K562 (cell line): ENCODE measurements around the gene CTRB1. TPM values are rescaled to one million over a fixed set of nuclear protein-coding genes. Genes with fewer than 3 reads are reported as not detected.

Experiments
- ATAC-seq: fragments of 200-7000 bp; cut with Tn5 transposase; 3 replicates; pipeline ENCODE4 v1.9.1; 2020; ENCODE audit warnings: moderate library complexity
- BruUV-seq: library from RNA; stranded (reverse); fragments of 400-500 nt; replicated peaks from 2 replicates; lab custom pipeline; 2021; lab: Mats Ljungman, UMichigan
- CTCF ChIA-PET: fragments of 300-600 bp; formaldehyde crosslinking; extraction: SDS; loops from one replicate; lab custom pipeline; 2021; ENCODE audit warnings: low intra/inter-chr PET ratio; lab: Yijun Ruan, JAX
- POLR2A ChIA-PET: fragments of 300-600, 350-650 bp; sonication (Branson Sonifier 250); formaldehyde crosslinking; extraction: SDS; loops from one replicate; lab custom pipeline; 2021; ENCODE audit warnings: antibody characterized with exemption, inconsistent platforms; lab: Yijun Ruan, JAX
- DNase-seq, 4 experiments: peaks; one replicate each; pipeline versions ENCODE4 v3.0.0 to v3.0.0-alpha.2; 2011 to 2018; ENCODE audit warnings: low spot score in 3 of 4, mixed read lengths in 3 of 4; ENCODE audit errors: extremely low read depth in 1 of 4
- FAIRE-seq: peaks from 2 replicates; lab custom pipeline; 2011; peaks lifted over from hg19 to GRCh38; lab: Jason Lieb, UNC
- H2AFZ ChIP-seq: 2 replicates; pipeline ENCODE4 v1.6.0; 2011; ENCODE audit warnings: low read depth, low read length, control low read depth, inconsistent platforms
- H3K27ac ChIP-seq: fragments of 200-600 bp; 3 replicates; pipeline ENCODE4 v1.8.0; 2011; ENCODE audit warnings: low read depth, mild to moderate bottlenecking, control low read depth, inconsistent platforms, low read length, moderate library complexity, mixed read lengths; ENCODE audit errors: extremely low read depth
- H3K27me3 ChIP-seq, 2 experiments: fragments of 300-600 bp in 1 of 2; 2 replicates in 1 of 2; 3 replicates in 1 of 2; pipeline versions ENCODE4 v1.6.0 to v1.8.0; 2011; ENCODE audit warnings: inconsistent platforms in 2 of 2, low read length in 2 of 2, mild to moderate bottlenecking in 1 of 2, mixed read lengths in 1 of 2, moderate library complexity in 1 of 2; ENCODE audit not compliant: control insufficient read depth in 2 of 2, insufficient read depth in 2 of 2
- H3K36me3 ChIP-seq: fragments of 300-600 bp; 3 replicates; pipeline ENCODE4 v1.8.0; 2011; ENCODE audit warnings: mild to moderate bottlenecking, low read length, inconsistent platforms; ENCODE audit not compliant: control insufficient read depth, insufficient read depth
- H3K4me1 ChIP-seq, 2 experiments: fragments of 200-600 bp in 1 of 2; replicated peaks in 1 of 2; 2 replicates in 1 of 2; 3 replicates in 1 of 2; pipeline versions ENCODE4 v1.5.1 to v1.8.0; 2011; ENCODE audit warnings: inconsistent platforms in 2 of 2, low read length in 2 of 2, mild to moderate bottlenecking in 1 of 2, mixed read lengths in 1 of 2, moderate library complexity in 1 of 2; ENCODE audit not compliant: control insufficient read depth in 2 of 2, insufficient read depth in 2 of 2
- H3K4me2 ChIP-seq: 2 replicates; pipeline ENCODE4 v1.6.1; 2011; ENCODE audit warnings: low read length, control low read depth, inconsistent platforms, mixed read lengths; ENCODE audit not compliant: insufficient read depth
- H3K4me3 ChIP-seq: fragments of 200-600 bp; sonication (generic), shearing (Covaris generic); 2 replicates; pipeline ENCODE4 v1.5.1; 2016; ENCODE audit warnings: control low read depth, inconsistent platforms
- H3K79me2 ChIP-seq: fragments of 200-600 bp; 3 replicates; pipeline ENCODE4 v1.8.0; 2011; ENCODE audit warnings: low read length, inconsistent platforms; ENCODE audit not compliant: control insufficient read depth, insufficient read depth
- H3K9ac ChIP-seq, 2 experiments: 2 replicates each; pipeline versions ENCODE4 v1.6.0 to v1.6.1; 2011; ENCODE audit warnings: low read depth in 2 of 2, low read length in 2 of 2, control low read depth in 1 of 2, inconsistent platforms in 1 of 2, mild to moderate bottlenecking in 1 of 2, mixed read lengths in 1 of 2; ENCODE audit not compliant: insufficient read depth in 1 of 2
- H3K9me1 ChIP-seq: one replicate; pipeline ENCODE4 v1.6.0; 2011; ENCODE audit warnings: inconsistent platforms, mild to moderate bottlenecking, low read length, moderate library complexity; ENCODE audit not compliant: control insufficient read depth, insufficient read depth
- H3K9me3 ChIP-seq: replicated peaks from 2 replicates; pipeline ENCODE4 v1.5.1; 2011; ENCODE audit warnings: low read depth, low read length, inconsistent platforms; ENCODE audit not compliant: control insufficient read depth, insufficient read depth
- H4K20me1 ChIP-seq: replicated peaks from 2 replicates; pipeline ENCODE4 v1.6.1; 2011; ENCODE audit warnings: low read length, inconsistent platforms, mixed read lengths; ENCODE audit not compliant: control insufficient read depth, insufficient read depth
- KLF1 ChIP-seq: fragments of 450-650 bp; IDR thresholded peaks from 2 replicates; pipeline ENCODE4 v1.6.1; 2016; ENCODE audit warnings: missing genetic modification characterization, missing compliant biosample characterization
- LARP7 ChIP-seq: fragments of 450-650 bp; IDR thresholded peaks from 2 replicates; pipeline ENCODE4 v1.6.1; 2016
- MAFG ChIP-seq: fragments of 450-650 bp; conservative IDR thresholded peaks from 2 replicates; pipeline ENCODE4 v1.6.1; 2016; ENCODE audit warnings: missing genetic modification characterization, missing compliant biosample characterization
- MAX ChIP-seq: sonication (generic); formaldehyde crosslinking; IDR thresholded peaks from 2 replicates; pipeline ENCODE4 v1.9.0; 2022; ENCODE audit warnings: mild to moderate bottlenecking, missing genetic modification reagents
- MTA3 ChIP-seq: fragments of 450-650 bp; formaldehyde crosslinking; IDR thresholded peaks from 2 replicates; pipeline ENCODE4 v1.6.1; 2017; ENCODE audit warnings: mild to moderate bottlenecking, borderline replicate concordance
- NFE2 ChIP-seq: IDR thresholded peaks from 2 replicates; pipeline ENCODE4 v1.6.1; 2014; ENCODE audit warnings: antibody characterized with exemption, low read depth
- PRMT5 ChIP-seq: sonication (generic); formaldehyde crosslinking; IDR thresholded peaks from 2 replicates; pipeline ENCODE4 v1.5.0; 2020; ENCODE audit warnings: missing genetic modification reagents
- RBM34 ChIP-seq: fragments of 200-400 bp; formaldehyde crosslinking; IDR thresholded peaks from 2 replicates; pipeline ENCODE4 v1.6.1; 2018; ENCODE audit warnings: low read length, borderline replicate concordance; ENCODE audit not compliant: insufficient read depth
- ZNF224 ChIP-seq: sonication (generic); formaldehyde crosslinking; IDR thresholded peaks from 2 replicates; pipeline ENCODE4 v1.8.0; 2022; ENCODE audit warnings: mild to moderate bottlenecking, missing genetic modification reagents
- WGBS: fragments of 100-300 bp; shearing (Covaris generic); methylation state at CpG from one replicate; pipeline ENCODE4 v1.1.6; 2016; ENCODE audit warnings: low coverage, mixed read lengths; ENCODE audit not compliant: insufficient coverage; ENCODE audit errors: missing lambda C conversion rate; 5-methylcytosine and 5-hydroxymethylcytosine counted together
- in situ Hi-C: fragments of 300-500 bp; cut with MboI; formaldehyde crosslinking; loops from 4 replicates; pipeline ENCODE4 v1.15.0; 2018; ENCODE audit warnings: inconsistent platforms, mixed read lengths
- intact Hi-C: fragments of 100-400 bp; cut with micrococcal nuclease; formaldehyde crosslinking; loops from 2 replicates; pipeline ENCODE4 v1.14.2; 2022
- polyA plus RNA-seq, 8 experiments: library from polyadenylated mRNA; depleted of rRNA in 4 of 8; stranded (reverse) in 5 of 8; unstranded in 3 of 8; fragments of >200 nt; fragmentation: Nextera tagmentation in 2 of 8; fragmentation: Illumina TruSeq in 1 of 8; extraction: Ambion mirVana in 2 of 8; extraction: Trizol in 1 of 8; gene quantifications; 2 replicates each; pipeline versions ENCODE4 v1.2.1 to v1.2.3, GENCODE V29; 2011 to 2014; ENCODE audit warnings: inconsistent platforms in 1 of 8, missing spikeins in 1 of 8
- total RNA-seq, 7 experiments: library from RNA; depleted of rRNA in 6 of 7; stranded (reverse); fragments of >200 nt in 6 of 7; fragmentation: Illumina TruSeq in 2 of 7; extraction: Trizol in 2 of 7; gene quantifications; 2 replicates each; pipeline versions ENCODE4 v1.2.1 to v1.2.3, GENCODE V29; 2011 to 2021; ENCODE audit warnings: low replicate concordance in 1 of 7
- TF ChIP-seq, protein P1 (sequence below): fragments of 200-800 bp; sonication (Bioruptor generic); IDR thresholded peaks from 2 replicates; pipeline ENCODE4 v1.6.1; 2017; ENCODE audit warnings: missing genetic modification characterization, missing compliant biosample characterization

The CTRB1 gene
- total and polyA plus RNA-seq, 9 of the 15 experiments (the other 6 are each of a cell fraction or from before 2014, with no cell fraction given) = 2.3 TPM; not detected in 8

DNA sequence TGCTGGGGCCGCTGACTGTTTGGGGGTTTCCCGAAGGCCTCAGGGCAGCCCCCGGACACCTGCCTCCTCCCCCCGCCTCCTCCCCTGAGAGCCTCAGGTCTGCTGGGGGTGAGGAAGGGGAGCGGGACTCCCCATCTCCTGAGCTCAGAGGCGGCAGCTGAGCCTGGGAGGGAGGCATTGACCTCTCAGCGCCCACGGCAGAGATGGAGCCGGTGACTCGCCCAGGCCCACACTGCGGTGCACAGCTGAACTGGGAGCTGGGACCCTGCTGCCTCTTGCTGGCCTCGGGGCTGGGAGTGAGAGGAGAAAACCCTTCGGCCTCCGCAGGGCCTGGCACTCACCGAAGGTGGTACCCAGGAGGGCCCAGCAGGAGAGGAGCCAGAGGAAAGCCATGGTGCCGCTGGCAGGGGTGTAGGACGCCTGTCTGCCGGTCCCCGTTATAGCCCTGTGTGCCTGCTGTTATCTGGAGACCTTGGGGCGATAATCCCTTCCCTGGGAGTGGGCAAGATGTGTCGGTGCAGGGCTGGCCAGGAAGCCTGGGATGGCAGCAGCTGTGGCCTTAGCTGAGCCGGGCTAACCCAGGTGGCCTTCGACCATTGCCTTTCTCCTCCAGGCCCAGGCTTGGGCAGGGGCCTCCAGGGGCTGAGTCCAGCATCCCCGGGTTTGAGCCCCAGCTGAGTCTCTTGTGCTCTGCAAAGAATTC is 11.9 kb upstream of the CTRB1 start, which contains the start of gene CTRB2:
Gene CTRB2, minus strand, starts transcription at position 413 of the 703 bp plus-strand sequence. Its CDS starts 20 bp downstream, at position 393.
- H3K36me3 ChIP-seq = no peaks in the 10 kb centered on the region
- peaks cover 34 to 76% of the 10 kb centered on the region in 2 experiments for H3K27me3 ChIP-seq
- H3K4me3 ChIP-seq = no peak within 1 kb of the TSS
- H3K9me1 ChIP-seq = no peaks in the 10 kb centered on the region
- intact Hi-C loops = loop anchor here (2.0 kb wide), 1 partner anchor 18 kb away; no protein-coding TSS in a partner anchor
- DNase-seq (no peak), ATAC-seq (no peak), FAIRE-seq (no peak)
- no peaks in the 10 kb centered on the region for H3K79me2 ChIP-seq
- TF ChIP-seq NFE2 = no peak
- TF ChIP-seq PRMT5 (CRISPR knock-in tag) = no peak
- no TSS peak for BruUV-seq
- POLR2A ChIA-PET = interaction anchor here (0.7 kb wide), 1 partner anchor 10 kb away, joined by 3 read pairs; no protein-coding TSS in a partner anchor
- no peak within 1 kb of the TSS for H2AFZ ChIP-seq
- 0 out of 4 replicates have a peak within 1 kb of the TSS, but pooled peaks of 1 of the 2 experiments have one; percentile 4 for H3K9ac ChIP-seq
- H3K4me2 ChIP-seq = no peak within 1 kb of the TSS
- in situ Hi-C loops = loop anchor here (25.0 kb wide), 1 partner anchor 1980 kb away; the partner anchor contains the start of genes MON1B and SYCE1L
- H3K27ac ChIP-seq = no peak within 1 kb of the TSS
- H3K4me1 ChIP-seq = peaks cover 0 to 15% of the 10 kb centered on the region in 2 experiments; a peak in 2 of 5 replicates
- CTCF ChIA-PET = no interaction called here
- H3K9me3 ChIP-seq = no peaks in the 10 kb centered on the region
- 18% methylated on average over 8 of the region's 24 CpGs for WGBS
- H4K20me1 ChIP-seq = no peaks in the 10 kb centered on the region

DNA sequence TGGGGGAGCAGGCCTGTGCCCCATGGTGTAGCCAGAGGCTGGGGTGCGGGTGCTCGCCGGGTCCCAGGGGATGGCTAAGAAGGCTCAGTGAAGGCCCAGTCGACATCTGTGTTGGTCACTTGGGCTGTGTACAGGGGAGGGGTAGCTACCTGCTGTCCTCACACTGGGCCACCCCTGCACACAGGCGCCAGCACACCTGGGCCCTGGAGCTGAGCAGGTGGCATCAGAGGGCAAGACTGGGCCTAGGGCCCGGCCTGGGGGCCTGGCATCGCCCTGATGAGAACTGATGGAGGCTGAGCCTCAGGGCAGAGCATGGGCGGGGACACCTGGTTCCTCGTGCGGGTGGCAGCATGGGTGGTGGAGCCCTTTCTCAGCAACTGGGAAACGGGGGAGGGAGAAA is 11.0 kb upstream of the CTRB1 start:
- H3K36me3 ChIP-seq = no peaks in the 10 kb centered on the region
- intact Hi-C loops = loop anchor here (2.0 kb wide), 1 partner anchor 17 kb away; no protein-coding TSS in a partner anchor
- CTCF ChIA-PET = no interaction called here
- POLR2A ChIA-PET = no interaction called here
- ATAC-seq = no peak
- no peak overlapping the region for H2AFZ ChIP-seq
- peaks cover 35 to 79% of the 10 kb centered on the region in 2 experiments for H3K27me3 ChIP-seq
- H3K79me2 ChIP-seq = no peaks in the 10 kb centered on the region
- H4K20me1 ChIP-seq = no peaks in the 10 kb centered on the region
- no peaks in the 10 kb centered on the region for H3K9me1 ChIP-seq
- DNase-seq = no peak
- WGBS = 26% methylated on average over 10 of the region's 11 CpGs
- in situ Hi-C loops = loop anchor here (25.0 kb wide), 1 partner anchor 1979 kb away; the partner anchor contains the start of genes MON1B and SYCE1L
- no peak for FAIRE-seq
- peaks cover 0 to 15% of the 10 kb centered on the region in 2 experiments; a peak in 2 of 5 replicates for H3K4me1 ChIP-seq
- BruUV-seq = no TSS peak
- no peak overlapping the region for H3K4me3 ChIP-seq
- no peak overlapping the region for H3K27ac ChIP-seq
- no peak overlapping the region for H3K9ac ChIP-seq
- no peaks in the 10 kb centered on the region for H3K9me3 ChIP-seq
- H3K4me2 ChIP-seq = no peak overlapping the region
- TF ChIP-seq ZNF224 (CRISPR knock-in tag) (no peak), MTA3 (no peak), MAFG (tag) (no peak), KLF1 (tag) (no peak), RBM34 (no peak), MAX (CRISPR knock-in tag) (no peak), LARP7 (no peak)
- TF ChIP-seq, protein P1, sequence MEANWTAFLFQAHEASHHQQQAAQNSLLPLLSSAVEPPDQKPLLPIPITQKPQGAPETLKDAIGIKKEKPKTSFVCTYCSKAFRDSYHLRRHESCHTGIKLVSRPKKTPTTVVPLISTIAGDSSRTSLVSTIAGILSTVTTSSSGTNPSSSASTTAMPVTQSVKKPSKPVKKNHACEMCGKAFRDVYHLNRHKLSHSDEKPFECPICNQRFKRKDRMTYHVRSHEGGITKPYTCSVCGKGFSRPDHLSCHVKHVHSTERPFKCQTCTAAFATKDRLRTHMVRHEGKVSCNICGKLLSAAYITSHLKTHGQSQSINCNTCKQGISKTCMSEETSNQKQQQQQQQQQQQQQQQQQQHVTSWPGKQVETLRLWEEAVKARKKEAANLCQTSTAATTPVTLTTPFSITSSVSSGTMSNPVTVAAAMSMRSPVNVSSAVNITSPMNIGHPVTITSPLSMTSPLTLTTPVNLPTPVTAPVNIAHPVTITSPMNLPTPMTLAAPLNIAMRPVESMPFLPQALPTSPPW (CRISPR knock-in tag) = no peak
